ENCODE results near the gene CYTH1.
A peak's percentile ranks its signal among the peaks of the same experiment; 100 is the strongest.
"Not testable (repeated sequence)": the region's sequence is repeated elsewhere in the genome, so short reads cannot be mapped to it uniquely, and the experiment has no call there.

Gene CYTH1

GRCh38 chr17:78759203-78759968 lies 22.7 kb downstream of the CYTH1 start:
- DNase-seq, result peak; percentile 78

- DNase-seq, result no peak
These were observed 28.5 kb downstream of the CYTH1 start for GRCh38 chr17:78753316-78754250.

- no peak for DNase-seq
These were observed 30.5 kb downstream of the CYTH1 start for GRCh38 chr17:78751447-78752161.

- DNase-seq, result not testable (repeated sequence)
These were observed 31.1 kb downstream of the CYTH1 start for GRCh38 chr17:78751000-78751399.

GRCh38 chr17:78748730-78749317 lies 33.2 kb downstream of the CYTH1 start:
- DNase-seq, result peak; percentile 74

GRCh38 chr17:78748048-78748729 lies 33.9 kb downstream of the CYTH1 start:
- DNase-seq, result no peak

GRCh38 chr17:78747488-78747887 lies 34.6 kb downstream of the CYTH1 start:
- DNase-seq, result no peak

- DNase-seq, result no peak
These were observed 35.2 kb downstream of the CYTH1 start for GRCh38 chr17:78746949-78747269.

- no peak for DNase-seq
These were observed 35.7 kb downstream of the CYTH1 start for GRCh38 chr17:78746263-78746948.

- peak; percentile 55 for DNase-seq
These were observed 36.5 kb downstream of the CYTH1 start for GRCh38 chr17:78745407-78746088.

GRCh38 chr17:78742901-78743300 lies 39.2 kb downstream of the CYTH1 start:
- no peak for DNase-seq

GRCh38 chr17:78741644-78742284 lies 40.3 kb downstream of the CYTH1 start:
- DNase-seq, result no peak

GRCh38 chr17:78739331-78739931 lies 42.6 kb downstream of the CYTH1 start:
- no peak for DNase-seq

- no peak for DNase-seq
These were observed 43.4 kb downstream of the CYTH1 start for GRCh38 chr17:78738698-78739097.

- no peak for DNase-seq
These were observed 43.8 kb downstream of the CYTH1 start for GRCh38 chr17:78738278-78738677.

GRCh38 chr17:78737332-78737731 lies 44.7 kb downstream of the CYTH1 start:
- DNase-seq, result no peak

GRCh38 chr17:78736526-78737079 lies 45.5 kb downstream of the CYTH1 start:
- DNase-seq, result peak; percentile 64

- DNase-seq, result no peak
These were observed 46.1 kb downstream of the CYTH1 start for GRCh38 chr17:78735832-78736525.
